ENCODE measurements around the gene CYP51A1.

- no peak for TF ChIP-seq CTCF (IDR thresholded peaks at IDR 0.05; ENCODE audit: low read depth, low read length, missing input control)
- no peak for TF ChIP-seq HNF4G (IDR thresholded peaks at IDR 0.05)
- TF ChIP-seq RAD21 (IDR thresholded peaks at IDR 0.05), result no peak
- TF ChIP-seq JUND (IDR thresholded peaks at IDR 0.05), result no peak
Measured at GRCh38 chr7:92133133-92133736, 1.0 kb downstream of the CYP51A1 start.
